ENCODE measurements around the gene FLRT2. TPM values are rescaled to one million over a fixed set of nuclear protein-coding genes. Genes with fewer than 3 reads are reported as not detected.

Gene FLRT2
- total RNA-seq, 1 experiment from 2014 or later, result 4.5 TPM

DNA sequence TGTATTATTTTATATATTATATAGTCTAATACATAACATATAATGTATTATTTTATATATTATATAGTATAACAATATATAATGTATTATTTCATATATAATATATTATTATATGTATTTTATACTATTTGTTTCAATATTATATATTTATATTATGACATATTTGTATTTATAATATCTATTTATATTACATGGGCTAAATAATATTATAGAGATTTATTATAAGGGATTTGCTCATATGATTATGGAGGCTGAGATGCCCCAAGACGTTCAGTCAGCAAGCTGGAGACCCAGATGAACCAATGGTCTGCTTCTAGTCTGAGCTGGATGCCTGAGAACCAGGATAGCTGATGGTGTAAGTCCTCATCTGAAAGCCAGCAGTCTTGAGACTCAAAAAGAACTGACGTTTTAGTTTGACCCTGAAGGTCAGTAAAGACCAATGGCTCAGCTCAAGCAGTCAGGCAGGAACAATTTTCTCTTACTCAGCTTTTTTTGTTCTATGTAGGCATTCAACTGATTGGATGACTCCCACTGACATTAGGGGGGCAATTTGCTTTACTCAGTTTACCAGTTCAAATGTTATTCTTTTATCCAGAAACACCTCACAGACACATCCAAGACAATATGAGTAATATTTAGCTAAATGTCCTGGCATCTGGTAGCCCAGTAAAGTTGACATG is 130.4 kb downstream of the FLRT2 start:
- CTCF ChIA-PET, result no interaction called here
- POLR2A ChIA-PET, result no interaction called here
- Histone ChIP-seq H3K4me1 (ENCODE audit: control insufficient read depth, insufficient read depth, low read length) (no peaks in the 10 kb centered on the region), H3K9me3 (ENCODE audit: control insufficient read depth, insufficient read depth, low read depth, low read length) (no peaks in the 10 kb centered on the region), H3K27ac (ENCODE audit: low read length) (no peak overlapping the region), H3K36me3 (ENCODE audit: control insufficient read depth, insufficient read depth, low read length) (no peaks in the 10 kb centered on the region), H3K4me3 (ENCODE audit: low read depth in 2 of 2, low read length in 2 of 2) (no peak overlapping the region), H3K27me3 (ENCODE audit: control insufficient read depth, insufficient read depth, low read length) (no peaks in the 10 kb centered on the region)
- intact Hi-C loops (cut with micrococcal nuclease; ENCODE audit: unreplicated experiment) (no loop called here), in situ Hi-C loops (cut with HindIII; ENCODE audit: low pct_unique_long_range_greater_than_20kb, low sequenced_read_pairs) (no loop called here)
- DNase-seq (ENCODE audit: low read depth, low spot score) (no peak), ATAC-seq (no peak)
- TF ChIP-seq SIN3A (IDR thresholded peaks at IDR 0.05; ENCODE audit: borderline replicate concordance, insufficient read depth, low read depth, low read length) (no peak), REST (IDR thresholded peaks at IDR 0.05; ENCODE audit: insufficient read depth in 1 of 2, low read depth in 2 of 2, low read length in 1 of 2) (no peak), POLR2AphosphoS5 (IDR thresholded peaks at IDR 0.05; ENCODE audit: low read depth, low read length) (no peak), TCF7L2 (IDR thresholded peaks at IDR 0.05; ENCODE audit: low read depth, low read length) (no peak)
- TF ChIP-seq, protein P1, sequence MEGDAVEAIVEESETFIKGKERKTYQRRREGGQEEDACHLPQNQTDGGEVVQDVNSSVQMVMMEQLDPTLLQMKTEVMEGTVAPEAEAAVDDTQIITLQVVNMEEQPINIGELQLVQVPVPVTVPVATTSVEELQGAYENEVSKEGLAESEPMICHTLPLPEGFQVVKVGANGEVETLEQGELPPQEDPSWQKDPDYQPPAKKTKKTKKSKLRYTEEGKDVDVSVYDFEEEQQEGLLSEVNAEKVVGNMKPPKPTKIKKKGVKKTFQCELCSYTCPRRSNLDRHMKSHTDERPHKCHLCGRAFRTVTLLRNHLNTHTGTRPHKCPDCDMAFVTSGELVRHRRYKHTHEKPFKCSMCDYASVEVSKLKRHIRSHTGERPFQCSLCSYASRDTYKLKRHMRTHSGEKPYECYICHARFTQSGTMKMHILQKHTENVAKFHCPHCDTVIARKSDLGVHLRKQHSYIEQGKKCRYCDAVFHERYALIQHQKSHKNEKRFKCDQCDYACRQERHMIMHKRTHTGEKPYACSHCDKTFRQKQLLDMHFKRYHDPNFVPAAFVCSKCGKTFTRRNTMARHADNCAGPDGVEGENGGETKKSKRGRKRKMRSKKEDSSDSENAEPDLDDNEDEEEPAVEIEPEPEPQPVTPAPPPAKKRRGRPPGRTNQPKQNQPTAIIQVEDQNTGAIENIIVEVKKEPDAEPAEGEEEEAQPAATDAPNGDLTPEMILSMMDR (IDR thresholded peaks at IDR 0.05), result no peak
- no TSS peak for BruUV-seq (replicated peaks)

- Histone ChIP-seq H3K36me3 (ENCODE audit: control insufficient read depth, insufficient read depth, low read length) (no peaks in the 10 kb centered on the region), H3K27me3 (ENCODE audit: control insufficient read depth, insufficient read depth, low read length) (no peaks in the 10 kb centered on the region), H3K9me3 (ENCODE audit: control insufficient read depth, insufficient read depth, low read depth, low read length) (no peaks in the 10 kb centered on the region), H3K27ac (ENCODE audit: low read length) (no peak overlapping the region), H3K4me1 (ENCODE audit: control insufficient read depth, insufficient read depth, low read length) (no peaks in the 10 kb centered on the region), H3K4me3 (ENCODE audit: low read depth in 2 of 2, low read length in 2 of 2) (no peak overlapping the region)
- BruUV-seq (replicated peaks), result no TSS peak
- DNase-seq (ENCODE audit: low read depth, low spot score) (no peak), ATAC-seq (no peak)
- intact Hi-C loops (cut with micrococcal nuclease; ENCODE audit: unreplicated experiment), result no loop called here
- TF ChIP-seq POLR2AphosphoS5 (IDR thresholded peaks at IDR 0.05; ENCODE audit: low read depth, low read length) (no peak), SIN3A (IDR thresholded peaks at IDR 0.05; ENCODE audit: borderline replicate concordance, insufficient read depth, low read depth, low read length) (no peak), REST (IDR thresholded peaks at IDR 0.05; ENCODE audit: insufficient read depth in 1 of 2, low read depth in 2 of 2, low read length in 1 of 2) (no peak), TCF7L2 (IDR thresholded peaks at IDR 0.05; ENCODE audit: low read depth, low read length) (no peak)
- TF ChIP-seq, protein P1 (IDR thresholded peaks at IDR 0.05), result no peak
- ChIA-PET POLR2A (no interaction called here), CTCF (no interaction called here)
- in situ Hi-C loops (cut with HindIII; ENCODE audit: low pct_unique_long_range_greater_than_20kb, low sequenced_read_pairs), result no loop called here
Observed at GRCh38 chr14:85662096-85662495, 132.2 kb downstream of the FLRT2 start.
